ENCODE data around the gene PLCD4. TPM values are rescaled to one million over a fixed set of nuclear protein-coding genes. Genes with fewer than 3 reads are reported as not detected.
A peak's percentile ranks its signal among the peaks of the same experiment; 100 is the strongest.

Gene PLCD4
- total RNA-seq, 4 donors from 2014 or later, result 0.55 to 2.5 (median 1.5) TPM

- Histone ChIP-seq H3K9me3 (no peaks in the 10 kb centered on the region), H3K4me1 (peaks cover 13% of the 10 kb centered on the region), H3K27me3 (no peaks in the 10 kb centered on the region), H3K36me3 (peaks cover 65% of the 10 kb centered on the region), H3K4me3 (no peak overlapping the region), H3K27ac (no peak overlapping the region)
- WGBS, result 89% methylated on average over 8 of the region's 15 CpGs
- TF ChIP-seq POLR2A (IDR thresholded peaks at IDR 0.05) (no peak), EP300 (IDR thresholded peaks at IDR 0.05) (no peak), CTCF (IDR thresholded peaks at IDR 0.05) (no peak), POLR2AphosphoS5 (IDR thresholded peaks at IDR 0.05) (no peak)
- DNase-seq (ENCODE audit: low spot score in 2 of 2), result no peak
Measured at GRCh38 chr2:218663901-218664300, 56.2 kb downstream of the PLCD4 start.

DNA sequence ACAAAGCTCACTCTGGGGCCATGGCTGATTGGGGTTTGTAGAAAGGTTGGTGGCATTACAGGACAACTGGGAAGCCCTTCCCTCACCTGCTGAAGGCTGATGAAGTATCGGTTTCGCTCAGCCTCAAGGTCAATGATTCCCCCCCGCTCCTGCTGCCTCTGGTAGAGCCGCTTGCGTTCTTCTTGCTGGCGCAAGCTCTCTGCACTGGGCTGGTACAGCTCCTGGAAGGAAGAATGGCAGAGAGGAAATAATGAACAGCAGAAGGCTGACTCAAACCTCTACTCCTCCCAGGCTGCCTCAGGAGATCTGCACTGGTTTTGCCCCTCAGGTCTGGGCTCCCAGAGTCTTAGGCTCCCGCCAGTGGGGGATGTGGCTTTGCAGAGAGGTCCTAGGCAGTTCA is 57.0 kb downstream of the PLCD4 start:
- Histone ChIP-seq H3K36me3 (peaks cover 65% of the 10 kb centered on the region), H3K27me3 (no peaks in the 10 kb centered on the region), H3K4me3 (no peak overlapping the region), H3K9me3 (no peaks in the 10 kb centered on the region), H3K4me1 (peaks cover 10% of the 10 kb centered on the region), H3K27ac (no peak overlapping the region)
- no peak for TF ChIP-seq CTCF (IDR thresholded peaks at IDR 0.05)
- no peak for TF ChIP-seq POLR2A (IDR thresholded peaks at IDR 0.05)
- TF ChIP-seq POLR2AphosphoS5 (IDR thresholded peaks at IDR 0.05), result no peak
- no peak for TF ChIP-seq EP300 (IDR thresholded peaks at IDR 0.05)
- no peak for DNase-seq (ENCODE audit: low spot score in 2 of 2)
- WGBS, result 95% methylated on average over 7 of the region's 7 CpGs

DNA sequence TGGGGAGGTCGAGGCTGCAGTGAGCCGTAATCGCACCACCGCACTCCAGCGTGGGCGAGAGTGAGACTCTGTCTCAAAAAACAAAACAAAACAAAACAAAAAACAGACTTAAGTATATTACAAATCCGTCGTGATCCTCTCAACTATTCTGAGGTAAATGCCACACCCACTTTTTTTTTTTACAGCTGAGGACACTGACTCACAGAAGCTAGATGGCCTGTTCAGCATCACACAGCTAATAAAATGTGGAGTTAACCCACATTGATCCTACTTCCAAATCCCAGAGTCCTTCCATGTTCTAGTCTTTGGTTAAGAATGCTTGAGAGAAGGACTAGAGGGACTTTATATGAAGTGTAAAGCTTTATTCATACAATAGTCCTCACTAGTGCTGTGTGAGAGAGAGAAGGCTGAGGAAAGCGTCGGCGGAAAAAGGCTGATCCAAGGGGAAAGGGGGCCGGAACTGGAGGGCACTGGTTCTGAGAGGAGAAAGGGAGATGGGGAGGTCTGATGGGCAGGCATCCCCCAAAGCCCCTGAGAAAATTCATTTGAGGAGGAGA is 63.5 kb downstream of the PLCD4 start:
- WGBS, result 45% methylated on average over 12 of the region's 12 CpGs
- H3K36me3 ChIP-seq, result peaks cover 25% of the 10 kb centered on the region
- DNase-seq (ENCODE audit: low spot score in 2 of 2), result no peak
- H3K27me3 ChIP-seq, result no peaks in the 10 kb centered on the region
- peaks cover 19% of the 10 kb centered on the region for H3K4me1 ChIP-seq
- peak overlapping the region; percentile 71 for H3K4me3 ChIP-seq
- no peaks in the 10 kb centered on the region for H3K9me3 ChIP-seq
- peak overlapping the region; percentile 67 for H3K27ac ChIP-seq
- TF ChIP-seq POLR2AphosphoS5 (IDR thresholded peaks at IDR 0.05) (no peak), CTCF (IDR thresholded peaks at IDR 0.05) (no peak), POLR2A (IDR thresholded peaks at IDR 0.05) (no peak), EP300 (IDR thresholded peaks at IDR 0.05) (no peak)

DNA sequence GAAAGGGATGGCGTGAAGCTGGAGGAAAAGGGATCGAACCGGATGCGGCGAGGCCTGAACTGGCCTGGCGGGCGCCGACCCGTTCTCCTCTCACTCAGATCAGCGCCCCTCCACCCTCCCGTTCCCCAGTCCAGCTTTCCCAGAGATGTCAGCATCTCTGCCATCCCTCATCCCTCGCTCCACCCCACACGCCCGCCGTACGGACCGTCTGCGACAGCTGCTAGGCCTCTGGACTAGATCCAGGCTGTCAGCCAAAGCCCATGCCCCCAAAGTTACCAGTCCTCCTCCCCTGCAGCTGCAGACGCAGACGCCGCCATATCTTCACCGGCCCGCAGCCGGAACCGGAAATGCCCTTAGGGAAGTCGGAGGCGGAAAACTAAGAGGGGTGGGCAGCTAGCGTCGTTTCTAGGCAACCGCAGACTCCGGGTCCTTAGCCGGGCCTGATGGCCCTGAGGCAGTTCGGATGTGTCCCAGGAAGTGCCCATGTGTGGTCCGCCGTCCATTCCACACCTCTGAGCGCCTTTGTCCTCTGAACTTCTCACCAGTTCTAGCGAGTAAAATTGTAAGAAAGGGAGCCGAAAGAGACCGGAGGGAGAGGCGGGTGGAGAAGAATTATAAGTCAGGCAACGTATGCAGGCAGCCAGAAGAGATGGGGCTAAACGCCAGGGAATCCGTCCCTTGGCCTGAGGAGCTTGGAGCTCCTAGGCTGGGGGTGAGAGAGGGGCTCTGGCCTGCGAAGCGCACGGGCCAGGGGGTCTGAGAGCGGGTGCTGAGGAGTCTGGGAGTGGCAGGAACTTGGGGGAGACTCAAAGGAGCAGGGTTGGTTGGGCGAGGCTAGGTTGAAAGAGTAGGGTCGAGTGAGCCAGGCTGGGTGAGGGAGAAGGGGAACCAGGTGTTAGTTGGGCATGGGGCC is 64.2 kb downstream of the PLCD4 start, which contains the start of the genes RNF25 and STK36:
RNF25 (minus strand) TSS at position 349 of the 913 bp plus-strand sequence; CDS start at position 317, 32 bp downstream.
STK36 (plus strand) TSS at position 433 of the 913 bp plus-strand sequence. CDS start 744 bp downstream, outside the sequence.
- WGBS, result under 1% methylated on average over 35 of the region's 49 CpGs
- H3K9me3 ChIP-seq, result no peaks in the 10 kb centered on the region
- H3K27ac ChIP-seq, result peak within 1 kb of the TSS; percentile 67
- TF ChIP-seq POLR2AphosphoS5 (IDR thresholded peaks at IDR 0.05) (peak in 2 of 3 donors; percentile 6 to 24), POLR2A (IDR thresholded peaks at IDR 0.05) (peak in 1 of 2 donors; percentile 34), CTCF (IDR thresholded peaks at IDR 0.05) (no peak), EP300 (IDR thresholded peaks at IDR 0.05) (no peak)
- peaks cover 19% of the 10 kb centered on the region for H3K4me1 ChIP-seq
- H3K27me3 ChIP-seq, result no peaks in the 10 kb centered on the region
- peak; percentile 89 to 92 for DNase-seq (ENCODE audit: low spot score in 2 of 2)
- H3K4me3 ChIP-seq, result peak within 1 kb of the TSS; percentile 71
- H3K36me3 ChIP-seq, result peaks cover 25% of the 10 kb centered on the region

DNA sequence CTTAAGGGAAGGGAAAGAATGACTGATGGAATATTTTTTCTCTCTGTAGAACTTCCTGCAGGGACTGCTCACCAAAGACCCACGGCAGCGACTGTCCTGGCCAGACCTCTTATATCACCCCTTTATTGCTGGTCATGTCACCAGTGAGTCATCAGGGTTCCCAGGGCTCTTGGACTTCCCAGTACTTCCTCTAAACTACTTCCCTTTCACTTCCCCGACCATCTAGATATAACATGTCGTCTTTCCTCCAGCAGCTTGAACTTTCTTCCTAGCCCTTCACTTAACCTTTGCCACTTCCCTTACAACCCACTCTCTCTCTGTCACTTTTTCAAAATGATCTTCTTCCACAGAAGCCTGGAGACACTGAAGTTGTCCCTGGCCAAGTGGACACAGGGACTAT is 71.4 kb downstream of the PLCD4 start:
- Histone ChIP-seq H3K27me3 (no peaks in the 10 kb centered on the region), H3K4me3 (no peak overlapping the region), H3K4me1 (no peaks in the 10 kb centered on the region), H3K36me3 (peaks cover 53% of the 10 kb centered on the region), H3K9me3 (no peaks in the 10 kb centered on the region), H3K27ac (no peak overlapping the region)
- 81% methylated on average over 4 of the region's 4 CpGs for WGBS
- no peak for DNase-seq (ENCODE audit: low spot score in 2 of 2)
- TF ChIP-seq POLR2A (IDR thresholded peaks at IDR 0.05) (no peak), EP300 (IDR thresholded peaks at IDR 0.05) (no peak), POLR2AphosphoS5 (IDR thresholded peaks at IDR 0.05) (no peak), CTCF (IDR thresholded peaks at IDR 0.05) (no peak)

All from suprapubic skin (tissue), 4 donors.